Lung (tissue), 12 donors: ENCODE data around the gene AP1S2. TPM values are rescaled to one million over a fixed set of nuclear protein-coding genes. Genes with fewer than 3 reads are reported as not detected.

Experiments
- ATAC-seq: fragments of 200-7000 bp; cut with Tn5 transposase; one replicate; pipeline ENCODE4 v1.9.1; 2020; ENCODE audit warnings: moderate number of reproducible peaks; ENCODE audit not compliant: insufficient read depth, low FRiP score
- DNase-seq, 3 donors: peaks; one replicate each; pipeline ENCODE4 v3.0.0-alpha.2; 2013 to 2017
- H3K27ac ChIP-seq, 2 donors: one replicate each; pipeline ENCODE4 v1.5.1; 2013; ENCODE audit warnings: mild to moderate bottlenecking in 2 of 2, moderate library complexity in 2 of 2, control low read depth in 1 of 2, inconsistent platforms in 1 of 2, low read depth in 1 of 2, low read length in 1 of 2
- H3K27me3 ChIP-seq, 3 donors: one replicate each; pipeline ENCODE4 v1.5.1; 2013; ENCODE audit warnings: low read length in 2 of 3; ENCODE audit not compliant: control insufficient read depth in 3 of 3, insufficient read depth in 3 of 3
- H3K36me3 ChIP-seq, 4 donors: one replicate each; pipeline ENCODE4 v1.5.1; 2013; ENCODE audit warnings: low read length in 4 of 4, mild to moderate bottlenecking in 1 of 4, moderate library complexity in 1 of 4; ENCODE audit not compliant: control insufficient read depth in 4 of 4, insufficient read depth in 4 of 4
- H3K4me1 ChIP-seq, 5 donors: one replicate each; pipeline ENCODE4 v1.5.1; 2013; ENCODE audit warnings: low read length in 5 of 5, mild to moderate bottlenecking in 2 of 5, moderate library complexity in 1 of 5; ENCODE audit not compliant: control insufficient read depth in 5 of 5, insufficient read depth in 5 of 5
- H3K4me3 ChIP-seq: one replicate; pipeline ENCODE4 v1.5.1; 2013; ENCODE audit warnings: mild to moderate bottlenecking, control low read depth, moderate library complexity
- H3K9ac ChIP-seq, 2 donors: one replicate each; pipeline ENCODE4 v1.5.1; 2013; ENCODE audit warnings: low read length in 2 of 2, control low read depth in 1 of 2; ENCODE audit not compliant: insufficient read depth in 1 of 2
- H3K9me3 ChIP-seq, 4 donors: one replicate each; pipeline ENCODE4 v1.5.1; 2013; ENCODE audit warnings: low read length in 3 of 4, mild to moderate bottlenecking in 1 of 4, moderate library complexity in 1 of 4; ENCODE audit not compliant: control insufficient read depth in 4 of 4, insufficient read depth in 3 of 4
- CTCF ChIP-seq: IDR thresholded peaks from 2 replicates; pipeline ENCODE4 v1.5.1; 2012; ENCODE audit warnings: mild to moderate bottlenecking; ENCODE audit errors: control extremely low read depth, extremely low read depth
- WGBS, 2 donors: extraction: QIAGEN DNeasy Blood & Tissue Kit; methylation state at CpG; one replicate each; pipeline ENCODE4 v1.1.7; 2013; 5-methylcytosine and 5-hydroxymethylcytosine counted together
- polyA plus RNA-seq, 2 donors: library from polyadenylated mRNA; stranded (reverse); fragments of 200-250 nt; gene quantifications; one replicate each; pipeline ENCODE4 v1.2.1, GENCODE V29; 2013
- total RNA-seq, 2 donors: library from RNA; depleted of rRNA in 1 of 2; stranded (reverse); fragments of >200 nt in 1 of 2; gene quantifications; one replicate each; pipeline ENCODE4 v1.2.1, GENCODE V29; 2014 to 2021
- donor health status: control.
- donor health status: control.
- donor health status: Bipolar disorder and iron deficiency.
- donor health status: healthy.
- donor health status: DM: yes; HTN: yes; CAD: no.

AP1S2 gene
- total and polyA plus RNA-seq, 4 donors: 13.5 to 68.9 (median 25.5) TPM

GRCh38 chrX:15841853-15842516 lies 12.6 kb downstream of the AP1S2 start:
- no peak for ATAC-seq
- Histone ChIP-seq H3K4me3 (no peak overlapping the region), H3K36me3 (peaks cover 0 to 8% (median 5%) of the 10 kb centered on the region in 4 donors), H3K27ac (no peak overlapping the region), H3K27me3 (peaks cover 0 to 39% (median 13%) of the 10 kb centered on the region in 3 donors), H3K9ac (no peak overlapping the region), H3K9me3 (no peaks in the 10 kb centered on the region), H3K4me1 (peaks cover 0 to 4% (median 0%) of the 10 kb centered on the region in 5 donors)
- TF ChIP-seq CTCF: no peak
- DNase-seq: no peak
- WGBS, 2 donors: 82 to 83% methylated on average over 2 of the region's 2 CpGs

- H3K4me3 ChIP-seq: no peak overlapping the region
- ATAC-seq (no peak), DNase-seq (no peak)
- H3K36me3 ChIP-seq: peaks cover 0 to 7% (median 4%) of the 10 kb centered on the region in 4 donors
- no peak overlapping the region for H3K9ac ChIP-seq
- no peaks in the 10 kb centered on the region for H3K9me3 ChIP-seq
- no peak overlapping the region for H3K27ac ChIP-seq
- H3K27me3 ChIP-seq: peaks cover 0 to 32% (median 11%) of the 10 kb centered on the region in 3 donors
- peaks cover 0 to 3% (median 0%) of the 10 kb centered on the region in 5 donors for H3K4me1 ChIP-seq
- no peak for TF ChIP-seq CTCF
- WGBS, 2 donors: 93 to 94% methylated on average over 3 of the region's 3 CpGs
These were observed 16.6 kb downstream of the AP1S2 start for GRCh38 chrX:15838017-15838416.

- ATAC-seq (no peak), DNase-seq (no peak)
- peaks cover 0 to 23% (median 8%) of the 10 kb centered on the region in 3 donors for H3K27me3 ChIP-seq
- H3K9me3 ChIP-seq: no peaks in the 10 kb centered on the region
- no peak overlapping the region for H3K4me3 ChIP-seq
- H3K27ac ChIP-seq: no peak overlapping the region
- WGBS, 2 donors: 76 to 86% methylated on average over 5 of the region's 5 CpGs
- H3K9ac ChIP-seq: no peak overlapping the region
- H3K4me1 ChIP-seq: peaks cover 0 to 3% (median 0%) of the 10 kb centered on the region in 5 donors
- H3K36me3 ChIP-seq: peaks cover 0 to 4% (median 1%) of the 10 kb centered on the region in 4 donors
- no peak for TF ChIP-seq CTCF
These were observed 19.6 kb downstream of the AP1S2 start for GRCh38 chrX:15834827-15835595.
